Activated T-helper 1 cell treated with Interleukin-2 at 50 U/mL for 16 hours (primary cell): ENCODE results near the gene C2orf81.
"Not testable (repeated sequence)": the region's sequence is repeated elsewhere in the genome, so short reads cannot be mapped to it uniquely, and the experiment has no call there.

Experiments
- DNase-seq: peaks from one replicate; pipeline ENCODE4 v3.0.0-alpha.2; 2020; ENCODE audit warnings: low read depth

C2orf81 gene

DNA sequence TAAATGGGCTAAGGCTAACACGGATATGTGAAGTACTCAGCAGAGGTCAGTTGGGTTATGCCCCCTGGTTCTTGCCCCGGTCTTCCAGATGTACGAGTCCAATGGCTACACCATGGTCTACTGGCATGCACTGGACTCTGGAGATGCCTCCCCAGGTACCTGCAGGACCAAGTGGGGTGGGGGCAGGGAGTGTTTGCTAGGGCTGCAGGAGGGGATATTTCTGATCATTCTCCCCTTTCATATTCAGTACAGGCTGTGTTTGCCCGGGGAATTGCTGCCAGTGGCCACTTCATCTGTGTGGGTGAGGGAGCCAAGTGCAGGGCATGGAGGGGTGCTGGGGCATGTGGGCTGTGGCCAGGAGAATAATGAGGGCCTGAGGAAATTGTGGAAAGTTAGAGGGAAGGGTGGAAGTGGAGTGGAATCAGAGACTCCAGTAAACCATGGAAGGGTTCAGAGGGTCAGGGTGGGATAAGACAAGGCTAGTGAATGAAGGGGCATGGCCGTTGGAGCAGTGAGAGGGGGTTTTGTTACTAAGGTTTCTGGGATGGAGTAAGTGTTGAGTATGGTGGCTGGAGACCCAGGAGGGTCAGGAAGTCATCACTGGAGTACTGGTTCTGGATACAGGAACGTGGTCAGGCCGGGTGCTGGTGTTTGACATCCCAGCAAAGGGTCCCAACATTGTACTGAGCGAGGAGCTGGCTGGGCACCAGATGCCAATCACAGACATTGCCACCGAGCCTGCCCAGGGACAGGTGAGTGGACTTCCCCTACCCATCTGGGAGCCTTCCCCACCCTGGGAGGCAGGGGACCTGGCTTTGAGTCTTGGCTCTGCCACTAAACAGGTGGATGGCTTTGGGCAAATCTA lies 2.0 kb upstream of the C2orf81 start:
- no peak for DNase-seq

GRCh38 chr2:74420443-74421103 lies 846 bp downstream of the C2orf81 start:
- not testable (repeated sequence) for DNase-seq

DNA sequence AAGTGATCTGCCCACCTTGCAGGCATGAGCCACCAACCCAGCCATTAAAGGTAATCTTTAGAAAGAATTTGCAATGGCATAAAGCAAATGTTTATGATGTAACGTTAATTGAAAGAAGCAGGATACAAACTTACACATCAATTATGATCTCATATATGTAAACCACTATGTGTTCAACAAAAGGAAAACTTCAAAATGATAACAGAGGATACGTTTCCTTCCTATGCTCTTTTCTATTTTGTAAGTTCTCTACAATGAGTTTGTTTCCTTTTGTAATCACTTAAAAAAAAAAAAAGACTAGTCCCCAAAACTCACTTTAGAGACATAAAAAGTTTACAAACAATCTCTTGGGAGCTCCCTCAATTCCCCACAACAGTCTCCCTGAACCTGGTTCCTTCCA lies 1.4 kb downstream of the C2orf81 start:
- no peak for DNase-seq

DNA sequence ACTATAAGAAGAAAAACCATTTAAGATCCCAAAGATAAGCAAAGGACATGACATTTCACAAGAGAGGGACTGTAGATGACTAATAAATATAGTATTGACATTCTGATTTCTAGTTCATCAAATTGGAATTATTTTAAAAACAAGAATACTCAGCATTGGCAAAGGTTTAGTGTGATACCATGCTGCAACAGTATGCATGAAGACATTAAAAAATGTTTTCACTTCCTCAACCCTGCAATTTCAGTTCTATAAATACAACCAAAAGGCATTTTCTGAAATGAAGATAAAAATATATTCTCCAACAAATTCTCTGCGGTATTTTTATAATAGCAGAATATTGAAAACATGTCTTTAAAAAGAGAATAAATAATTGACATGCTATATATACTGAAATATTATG lies 2.1 kb downstream of the C2orf81 start:
- DNase-seq: no peak

DNA sequence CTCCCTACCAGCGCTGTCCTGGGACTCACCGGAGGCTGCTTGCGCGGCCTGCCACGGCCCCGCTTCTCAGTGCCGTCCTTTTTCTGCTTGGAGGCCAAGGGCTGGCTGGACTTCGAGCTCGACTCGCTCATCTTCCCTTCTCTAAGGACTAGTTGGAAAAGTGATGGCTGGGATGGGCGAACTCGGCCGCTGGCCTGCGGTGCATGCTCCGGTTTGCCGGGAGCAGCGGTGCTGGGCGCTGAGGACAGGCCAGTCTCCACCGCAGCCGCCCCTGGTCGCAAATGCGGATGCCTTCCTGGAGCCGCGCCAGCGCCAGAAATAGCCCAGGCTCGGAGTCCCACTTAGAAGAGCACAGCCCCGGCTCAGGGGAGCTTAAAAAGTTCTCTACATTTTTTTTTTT lies 3.1 kb downstream of the C2orf81 start:
- no peak for DNase-seq

DNA sequence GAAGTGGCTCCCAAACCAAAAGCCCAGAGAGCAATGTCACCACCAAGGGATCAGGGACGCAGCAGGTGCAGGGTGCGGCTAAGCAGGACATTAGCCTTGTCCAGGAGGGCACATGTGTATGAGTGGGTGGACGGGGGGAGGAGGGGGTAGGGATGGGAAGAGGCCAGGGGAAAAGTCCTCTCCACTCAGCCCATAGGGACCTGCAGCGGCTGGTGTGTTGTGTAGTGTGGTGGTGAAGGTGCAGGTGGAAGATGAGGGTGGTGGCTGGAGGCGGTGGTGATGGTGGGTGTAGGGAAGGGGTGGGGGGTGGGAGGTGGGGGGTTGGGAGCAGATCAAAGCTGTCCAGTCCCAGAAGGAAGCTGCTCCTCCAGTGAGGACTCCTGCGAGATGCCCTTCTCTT lies 3.7 kb downstream of the C2orf81 start:
- DNase-seq: no peak

GRCh38 chr2:74417197-74417596 lies 4.2 kb downstream of the C2orf81 start:
- DNase-seq: no peak

DNA sequence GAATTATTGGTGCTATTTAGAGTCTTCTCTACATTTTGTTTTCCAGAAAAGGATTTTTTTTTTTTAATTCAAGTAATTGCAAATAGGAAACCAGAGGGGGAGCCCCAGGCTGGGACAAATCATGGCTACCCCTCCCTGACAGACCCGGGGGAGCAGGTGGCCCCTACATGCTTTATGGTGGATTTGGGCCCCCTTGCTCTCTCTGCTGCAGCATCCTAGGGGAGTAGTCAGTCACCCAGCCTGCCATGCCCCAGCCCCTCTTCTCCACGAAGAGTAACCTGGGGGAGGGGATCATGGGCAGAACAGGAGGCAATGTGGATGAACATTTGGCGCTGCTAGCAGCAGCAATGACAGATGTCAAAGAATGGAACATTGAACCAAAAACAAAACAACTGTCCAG lies 4.6 kb downstream of the C2orf81 start:
- DNase-seq: no peak

- DNase-seq: no peak
Measured at GRCh38 chr2:74415762-74416395, 5.5 kb downstream of the C2orf81 start.

DNA sequence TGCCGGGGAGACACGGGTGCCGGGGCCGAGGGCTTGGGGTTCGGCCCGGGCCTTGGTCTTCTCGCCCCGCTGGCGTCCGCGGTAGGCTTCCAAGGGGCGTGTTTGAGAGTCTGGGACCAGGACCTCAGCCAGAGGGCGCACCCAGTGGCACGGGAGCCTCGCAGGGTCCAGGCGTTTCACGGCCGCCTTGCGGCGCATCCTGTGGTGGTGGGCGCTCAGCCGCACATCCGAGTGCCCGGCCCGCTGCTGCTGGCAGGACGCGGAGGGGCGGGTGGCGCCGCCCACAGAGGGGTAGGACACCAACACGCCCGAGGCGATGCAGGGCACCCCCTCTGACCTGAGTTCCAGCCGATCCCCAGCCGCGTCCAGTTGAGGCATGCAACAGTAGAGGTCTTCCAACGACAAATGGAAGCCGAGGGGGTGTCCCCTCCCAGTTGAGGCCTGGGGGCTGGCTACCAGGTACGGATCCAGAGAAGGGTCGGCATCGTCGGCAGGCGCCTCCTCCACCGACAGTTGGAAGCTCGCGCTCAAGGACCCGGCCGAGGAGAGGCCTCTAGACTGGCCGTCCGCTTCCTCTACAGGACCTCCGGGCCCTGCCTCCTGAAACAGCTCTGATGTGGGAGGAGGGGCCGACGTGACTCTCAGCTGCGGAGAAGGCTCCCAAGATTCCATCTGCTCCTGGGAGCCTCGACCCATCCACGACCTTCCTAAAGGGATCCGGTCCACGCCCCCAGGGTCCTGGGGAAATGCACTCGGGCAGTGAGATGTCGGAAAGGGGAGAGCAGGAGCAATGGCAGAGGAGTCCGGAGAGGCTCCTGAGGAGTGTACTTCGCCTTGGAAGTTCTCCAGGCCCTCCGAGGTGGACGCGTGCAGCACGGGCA lies 6.3 kb downstream of the C2orf81 start:
- no peak for DNase-seq

- DNase-seq: no peak
Measured at GRCh38 chr2:74414441-74414840, 7.0 kb downstream of the C2orf81 start.

DNA sequence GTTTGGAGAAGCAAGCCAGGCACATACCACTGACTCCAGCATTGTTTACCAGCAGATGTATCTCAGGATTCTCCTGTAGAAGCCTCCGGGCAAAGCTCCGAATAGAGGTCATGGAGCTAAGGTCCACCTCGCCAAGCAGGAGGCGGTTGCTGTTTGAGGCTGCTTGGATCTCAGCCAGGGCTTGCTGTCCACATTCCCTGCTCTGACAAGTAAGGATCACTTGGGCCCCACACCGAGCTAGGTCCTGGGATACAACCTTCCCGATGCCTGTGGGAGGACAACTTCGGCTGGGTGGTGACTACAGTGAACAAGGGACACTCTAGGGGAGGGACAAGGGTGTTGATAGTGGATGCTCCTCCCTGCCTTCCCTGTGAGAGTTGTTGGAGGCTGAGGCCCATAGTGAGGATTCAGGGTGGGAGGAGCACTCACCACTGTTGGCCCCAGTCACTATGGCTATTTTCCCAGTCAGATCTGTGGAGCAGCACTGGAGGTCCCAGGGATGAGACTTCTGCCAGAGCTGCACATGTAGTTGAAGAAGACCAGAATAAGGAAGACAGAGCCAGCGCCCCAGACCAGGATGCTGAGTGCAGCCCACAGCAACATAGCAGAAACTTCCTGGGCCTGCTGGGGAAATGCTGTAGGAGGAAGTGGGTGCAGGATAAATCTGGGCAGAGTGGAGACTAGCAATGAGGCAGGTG lies 8.3 kb downstream of the C2orf81 start:
- no peak for DNase-seq

GRCh38 chr2:74407682-74408081 lies 13.7 kb downstream of the C2orf81 start:
- DNase-seq: no peak

DNA sequence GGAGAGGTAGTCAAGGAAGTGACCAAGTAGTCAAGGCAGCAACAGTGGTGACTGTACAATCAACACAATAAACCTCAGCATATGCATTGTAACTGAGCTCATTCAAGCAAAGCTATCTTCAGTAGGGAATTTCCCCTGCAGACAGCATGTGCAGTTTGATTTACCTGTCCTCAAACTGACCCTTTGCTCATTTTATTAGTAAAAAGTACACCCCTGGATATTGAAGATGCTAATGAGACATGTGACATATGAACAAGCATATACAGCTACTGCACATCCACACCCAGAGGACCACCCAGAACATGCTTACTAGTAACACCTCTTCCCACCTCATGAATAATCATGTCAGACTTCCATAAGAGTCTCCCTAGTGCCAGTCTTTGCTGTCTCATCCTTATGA lies 15.4 kb downstream of the C2orf81 start:
- no peak for DNase-seq

DNA sequence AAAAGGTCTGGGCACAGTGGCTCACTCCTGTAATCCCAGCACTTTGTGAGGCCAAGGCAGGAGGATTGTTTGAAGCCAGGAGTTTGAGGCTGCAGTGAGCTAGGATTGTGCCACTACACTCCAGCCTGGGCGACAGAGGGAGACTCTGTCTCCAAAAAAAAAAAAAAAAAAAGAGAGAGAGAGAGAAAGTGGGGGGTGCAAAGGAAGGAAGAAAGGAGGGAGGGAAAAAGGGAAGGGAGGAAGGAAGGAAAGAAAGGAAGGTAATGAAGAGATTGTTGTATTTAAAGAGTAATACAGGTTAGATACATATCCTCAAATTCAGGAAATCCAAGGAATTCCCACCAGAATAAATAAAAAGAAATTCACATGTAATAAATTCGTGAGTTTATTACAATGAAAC lies 19.5 kb downstream of the C2orf81 start:
- DNase-seq: no peak

DNA sequence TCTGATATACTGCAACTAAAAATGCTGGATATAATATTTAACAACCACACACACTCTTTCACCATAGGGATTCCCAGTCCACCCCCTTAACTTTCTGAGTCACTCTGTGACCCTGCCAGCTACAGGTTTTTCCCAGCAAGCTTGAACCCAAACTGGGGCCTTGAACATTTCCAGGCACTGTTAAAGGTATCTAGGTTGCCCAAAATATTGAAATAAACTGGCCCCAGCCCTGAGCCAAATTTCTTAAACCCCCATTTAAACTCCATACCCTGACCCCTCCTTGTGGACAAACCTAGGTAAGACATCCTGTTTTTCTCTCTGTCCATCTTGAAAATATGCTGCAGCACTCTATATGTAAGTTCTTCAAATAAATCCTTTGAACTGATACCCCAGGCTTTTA lies 21.6 kb downstream of the C2orf81 start:
- DNase-seq: no peak

DNA sequence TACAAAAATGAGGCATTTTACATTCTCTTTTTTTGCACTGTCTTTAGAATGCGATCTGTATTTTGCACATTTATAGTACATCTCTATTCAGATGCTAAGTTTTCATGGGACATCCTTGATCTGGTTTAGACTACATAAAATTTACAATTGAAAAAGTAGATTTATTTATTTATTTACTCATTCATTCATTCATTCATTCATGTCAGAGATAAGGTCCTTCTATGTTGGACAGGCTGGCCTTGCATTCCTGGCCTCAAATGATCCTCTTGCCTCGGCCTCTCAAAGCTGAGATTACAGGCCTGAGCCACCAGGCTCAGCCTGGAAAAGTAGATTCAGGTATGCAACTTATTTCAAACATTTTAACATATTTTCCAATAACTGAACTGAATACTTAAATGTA lies 25.3 kb downstream of the C2orf81 start:
- DNase-seq: no peak

DNA sequence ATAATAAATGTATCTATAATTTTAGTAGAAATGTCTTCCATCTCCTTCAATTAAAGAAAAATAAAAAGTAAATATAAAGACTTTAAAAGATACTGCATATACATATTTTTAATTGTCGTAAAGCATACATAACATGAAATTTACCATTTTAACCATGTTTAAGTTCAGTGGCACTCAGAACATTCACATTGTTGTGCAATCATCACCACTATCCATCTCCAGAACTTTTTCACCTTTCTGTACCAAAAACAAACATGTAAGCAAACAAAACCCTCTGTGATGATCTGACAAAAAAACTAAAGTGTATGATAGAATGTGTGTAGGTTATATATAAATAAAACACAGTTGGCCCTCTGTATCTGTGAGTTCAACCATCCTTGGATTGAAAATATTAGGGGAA lies 27.9 kb downstream of the C2orf81 start:
- DNase-seq: no peak

DNA sequence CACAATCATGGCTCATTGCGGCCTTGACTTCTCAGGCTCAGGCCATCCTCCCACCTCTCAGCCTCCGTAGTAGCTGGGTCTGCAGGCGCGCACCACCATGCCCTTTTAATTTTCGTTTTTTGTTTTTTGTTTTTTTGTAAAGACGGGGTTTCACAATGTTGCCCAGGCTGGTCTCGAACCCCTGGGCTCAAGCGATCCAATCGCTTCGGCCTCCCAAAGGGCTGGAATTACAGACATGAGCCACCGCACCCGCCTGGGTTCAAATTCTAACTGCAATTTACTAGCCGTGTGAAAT lies 29.0 kb downstream of the C2orf81 start:
- DNase-seq: no peak

GRCh38 chr2:74391580-74392448 lies 29.6 kb downstream of the C2orf81 start:
- peak; percentile 90 for DNase-seq

- no peak for DNase-seq
Measured at GRCh38 chr2:74391209-74391579, 30.2 kb downstream of the C2orf81 start.
